DMS114 treated with DMSO at 0.1 percent for 48 hours (cell line): ENCODE measurements around the gene CRY2.
"Not testable (repeated sequence)": the region's sequence is repeated elsewhere in the genome, so short reads cannot be mapped to it uniquely, and the experiment has no call there.

ENCODE experiments used
- DNase-seq: peaks from one replicate; lab custom pipeline; 2025; ENCODE audit not compliant: unreplicated experiment; lab: John Stamatoyannopoulos, UW

The CRY2 gene

DNA sequence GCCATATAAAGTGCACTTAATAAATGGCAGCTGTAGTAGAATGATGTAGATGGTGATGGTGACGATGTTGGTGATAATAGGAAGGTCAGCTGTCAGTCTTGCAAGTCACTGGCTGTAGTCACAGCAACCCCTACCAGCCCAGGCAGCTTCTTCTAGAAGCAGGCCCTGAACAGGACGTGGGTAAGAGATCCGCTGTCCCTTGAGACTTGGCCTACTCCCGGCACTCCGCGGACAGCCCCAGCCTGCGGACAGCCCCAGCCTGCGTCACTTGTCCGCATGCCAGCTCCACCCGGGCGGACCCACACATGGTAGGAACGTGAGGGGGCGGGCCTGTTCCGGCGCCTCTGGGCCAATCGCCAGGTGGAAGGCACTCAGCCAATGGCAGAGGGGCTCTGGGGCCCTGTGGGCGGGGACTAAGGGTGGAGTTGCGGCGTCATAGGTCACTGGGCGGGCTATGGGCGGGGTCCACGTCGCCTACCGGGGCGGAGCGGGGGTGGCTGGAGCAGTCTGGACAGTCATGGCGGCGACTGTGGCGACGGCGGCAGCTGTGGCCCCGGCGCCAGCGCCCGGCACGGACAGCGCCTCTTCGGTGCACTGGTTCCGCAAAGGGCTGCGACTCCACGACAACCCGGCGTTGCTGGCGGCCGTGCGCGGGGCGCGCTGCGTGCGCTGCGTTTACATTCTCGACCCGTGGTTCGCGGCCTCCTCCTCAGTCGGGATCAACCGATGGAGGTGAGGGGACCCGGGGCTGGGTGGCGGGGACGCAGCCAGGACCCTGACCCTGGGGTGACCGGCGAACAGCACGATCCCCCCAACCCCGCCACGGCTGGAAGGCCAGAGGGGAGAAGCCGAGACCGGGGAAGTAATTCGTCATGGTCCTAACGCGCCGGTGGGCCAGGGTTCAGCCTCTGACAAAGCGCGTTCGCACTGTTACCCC lies at the start of gene CRY2:
CRY2 (plus strand) TSS at position 502 of the 937 bp plus-strand sequence; CDS start at position 518, 16 bp downstream.
- peak; percentile 86 for DNase-seq

DNA sequence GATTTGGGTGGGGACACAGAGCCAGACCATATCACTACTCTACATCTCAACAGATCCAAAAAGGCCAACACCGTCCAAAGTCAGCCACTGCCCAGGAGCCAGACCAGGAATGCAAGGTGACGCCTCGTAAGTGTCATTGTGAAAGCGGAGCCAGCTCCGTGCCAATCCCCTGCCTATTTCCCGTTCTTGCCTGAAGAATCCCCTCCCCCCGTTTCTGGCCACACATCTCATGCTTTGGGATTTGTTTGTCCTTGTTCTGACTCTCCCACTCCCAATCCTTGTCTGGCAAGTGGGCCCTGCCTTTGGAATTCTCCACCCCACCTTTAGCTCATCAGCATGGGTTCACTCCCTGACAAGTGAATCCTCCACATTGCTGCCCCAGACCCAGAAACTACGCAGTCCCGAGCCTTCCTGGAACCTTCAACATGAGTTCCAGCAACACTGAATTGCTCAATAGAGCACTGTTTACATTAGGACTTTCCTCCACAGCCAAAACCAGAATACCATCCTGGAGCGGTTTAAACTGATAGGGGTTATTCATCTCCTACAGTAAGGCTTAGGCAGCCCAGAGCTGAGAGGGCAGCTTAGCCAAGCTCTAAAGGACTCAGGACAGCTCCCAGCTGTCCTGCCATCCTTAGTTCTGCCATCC lies 48.4 kb upstream of the CRY2 start:
- DNase-seq: peak; percentile 95

GRCh38 chr11:45799562-45799961 lies 47.7 kb upstream of the CRY2 start:
- no peak for DNase-seq

DNA sequence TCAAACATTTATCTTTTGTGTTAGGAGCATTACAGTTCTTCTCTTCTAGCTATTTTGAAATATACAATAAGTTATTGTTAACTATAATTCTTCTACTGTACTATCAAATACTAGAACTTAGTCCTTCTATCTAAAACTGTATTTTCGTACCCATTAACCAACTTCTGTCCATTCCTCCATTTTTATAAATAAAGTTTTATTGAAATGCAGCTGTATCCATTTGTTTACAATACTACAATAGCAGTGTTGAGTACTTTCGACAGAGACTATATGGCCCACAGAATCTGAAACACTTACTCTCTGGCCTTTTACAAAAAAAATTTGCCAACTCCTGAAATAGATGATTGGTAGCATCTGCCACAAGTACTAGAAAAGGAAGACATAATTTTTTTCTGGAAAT lies 47.0 kb upstream of the CRY2 start:
- no peak for DNase-seq

DNA sequence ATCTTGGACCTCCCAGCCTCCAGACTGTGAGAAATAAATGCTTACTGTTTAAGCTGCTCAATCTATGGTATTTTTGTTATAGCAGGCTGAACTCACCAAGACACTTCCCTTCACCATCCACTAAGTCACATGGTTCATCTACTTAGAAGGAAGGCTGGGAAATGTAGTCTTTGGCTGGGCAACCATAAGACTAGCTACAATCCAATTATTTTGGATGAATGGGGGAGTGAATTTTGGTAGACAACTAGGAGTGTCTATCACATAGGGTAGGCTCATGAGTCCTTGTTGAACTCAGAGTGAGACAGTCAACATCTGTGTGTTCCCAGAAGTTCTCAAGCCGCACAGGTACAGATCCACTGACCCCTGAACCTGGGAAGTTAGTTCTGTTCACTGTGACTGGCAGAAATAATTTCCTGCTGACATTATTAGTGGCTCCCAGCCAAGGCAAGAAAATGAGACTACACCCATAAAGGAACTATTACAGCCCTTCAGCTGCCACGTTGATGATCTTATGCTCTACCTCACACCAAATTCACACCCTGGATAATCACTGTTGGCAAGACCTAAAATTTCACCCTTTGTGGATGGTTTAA lies 45.5 kb upstream of the CRY2 start:
- peak; percentile 9 for DNase-seq

DNA sequence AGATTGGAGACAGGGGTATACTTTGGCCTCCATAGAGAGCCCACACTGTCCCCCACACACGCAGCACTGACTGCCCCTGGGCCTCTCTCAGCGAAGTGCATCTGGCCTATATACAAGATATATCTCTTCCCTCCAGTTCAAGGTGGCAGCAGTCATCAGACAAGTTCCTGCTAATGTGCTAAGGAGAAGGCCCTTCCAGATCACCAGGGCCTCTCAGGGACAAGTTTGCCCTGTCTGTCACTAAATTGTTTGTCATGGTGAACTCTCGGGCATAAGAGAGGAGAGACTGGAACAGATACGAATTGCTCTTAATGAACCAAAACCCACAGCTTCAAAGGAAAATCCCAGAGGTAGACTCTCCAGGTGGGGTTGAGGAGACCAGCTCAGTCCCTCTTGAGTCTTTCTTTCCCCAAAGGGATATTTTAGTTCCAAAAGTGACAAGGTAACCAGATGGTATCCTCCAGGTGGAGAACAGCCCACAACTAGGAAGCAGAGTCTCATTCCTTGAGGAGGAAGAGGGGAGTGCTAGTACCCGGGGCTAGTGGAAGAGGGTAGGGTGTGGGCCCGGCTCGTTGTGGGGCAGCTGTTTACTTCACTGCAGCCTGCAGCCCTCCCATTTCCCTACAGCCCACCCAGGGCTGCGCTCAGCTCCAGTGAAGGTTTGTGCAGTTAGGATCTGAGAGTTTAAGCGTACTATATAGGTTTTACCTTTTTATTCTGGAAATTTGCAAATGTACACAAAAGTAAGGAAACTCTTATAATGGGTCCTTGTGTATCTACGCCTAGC lies 44.6 kb upstream of the CRY2 start:
- DNase-seq: no peak

DNA sequence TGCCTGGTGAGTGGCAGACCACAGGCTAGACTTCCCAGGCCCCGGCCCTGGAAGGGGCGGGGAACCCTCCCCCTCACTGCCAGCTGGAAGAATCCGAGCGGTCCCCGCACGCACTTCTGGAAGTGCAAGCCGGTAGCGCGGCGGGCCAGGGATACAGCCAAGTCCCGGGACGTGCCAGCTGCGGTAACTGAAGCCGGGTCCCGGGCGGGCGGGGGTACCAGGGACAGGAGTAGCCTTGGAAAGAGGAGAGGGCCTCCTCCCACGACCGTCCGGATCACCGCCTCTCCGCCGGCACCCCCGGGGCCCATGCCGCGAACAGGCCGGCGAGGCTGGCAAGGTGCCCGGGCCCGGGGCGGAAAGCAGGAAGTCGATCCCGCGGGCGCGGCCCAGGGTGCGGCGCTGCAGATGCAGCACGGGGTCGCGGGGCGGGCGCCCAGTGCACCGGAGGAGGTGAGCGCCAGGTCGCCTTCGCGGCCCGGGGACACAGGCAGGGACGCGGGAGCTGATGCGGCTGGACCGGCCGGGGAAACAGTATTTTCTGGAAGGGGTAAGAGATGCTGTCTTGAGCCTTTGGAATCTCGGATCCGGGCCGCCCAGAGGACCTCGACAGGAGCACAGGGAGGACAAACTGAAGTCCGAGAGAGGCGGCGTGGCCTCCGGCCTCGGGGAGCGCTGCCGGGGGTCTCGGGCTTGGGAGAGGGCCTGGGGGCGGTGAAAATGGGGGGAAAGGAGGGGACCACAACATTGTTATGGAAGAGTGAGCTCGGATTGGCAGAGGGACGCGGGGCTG lies 43.1 kb upstream of the CRY2 start:
- DNase-seq: no peak

DNA sequence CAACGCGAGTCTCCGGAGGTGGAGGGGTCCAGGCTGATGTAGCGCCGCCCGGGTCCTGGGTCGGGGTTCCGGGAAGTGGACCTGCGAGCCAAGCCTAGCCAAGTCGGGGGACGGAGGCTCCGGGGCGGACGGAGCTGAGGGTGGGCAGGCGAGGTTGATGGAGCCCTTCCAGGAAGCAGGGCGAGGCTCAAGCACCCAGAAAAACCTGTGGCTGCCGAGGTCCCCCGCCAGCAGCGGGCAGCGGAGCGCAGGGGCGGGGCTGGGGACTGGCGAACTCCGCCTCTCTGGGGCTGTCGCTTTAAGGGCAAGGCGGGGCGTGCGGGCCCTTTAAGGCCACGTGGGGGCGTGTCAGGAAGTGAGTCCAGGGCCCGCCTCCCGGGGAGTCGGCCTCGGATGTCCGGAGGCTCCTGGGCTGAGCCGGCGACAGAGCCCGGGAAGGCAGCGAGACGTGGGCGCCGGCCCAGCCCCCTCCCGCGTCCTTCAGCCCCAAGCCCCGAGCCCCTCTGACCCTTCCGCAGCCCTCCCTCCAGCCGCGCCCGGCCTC lies 42.4 kb upstream of the CRY2 start, which contains the start of gene SLC35C1:
SLC35C1 (plus strand) TSS at position 389 of the 544 bp plus-strand sequence. CDS start 653 bp downstream, outside the sequence.
- DNase-seq: peak; percentile 80

- DNase-seq: no peak
These were observed 41.8 kb upstream of the CRY2 start for GRCh38 chr11:45805305-45806071.

- no peak for DNase-seq
These were observed 41.0 kb upstream of the CRY2 start for GRCh38 chr11:45806072-45806933.

- no peak for DNase-seq
These were observed 40.1 kb upstream of the CRY2 start for GRCh38 chr11:45806937-45807791.

DNA sequence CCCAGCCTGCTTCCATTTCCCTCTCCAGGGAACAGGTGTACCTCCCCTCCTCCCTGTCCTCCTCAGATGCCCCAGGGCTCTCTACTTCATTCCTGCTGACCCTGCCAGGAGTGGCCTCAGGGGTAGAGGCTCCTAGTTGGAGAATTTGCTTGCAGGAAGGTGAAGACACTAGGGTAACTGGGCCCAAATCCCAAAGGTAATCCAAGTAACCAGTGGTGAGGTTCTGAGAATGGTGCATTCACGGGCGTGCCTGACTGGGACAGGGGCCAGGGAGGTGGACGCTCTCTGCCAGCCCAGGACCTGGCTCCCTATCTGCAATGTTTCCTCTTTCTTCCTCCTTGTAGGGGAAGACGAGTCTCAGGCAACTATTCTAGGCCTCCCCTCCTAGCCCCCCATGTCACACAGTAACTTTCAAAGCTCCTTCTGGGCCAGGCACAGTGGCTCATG lies 39.5 kb upstream of the CRY2 start:
- DNase-seq: no peak

DNA sequence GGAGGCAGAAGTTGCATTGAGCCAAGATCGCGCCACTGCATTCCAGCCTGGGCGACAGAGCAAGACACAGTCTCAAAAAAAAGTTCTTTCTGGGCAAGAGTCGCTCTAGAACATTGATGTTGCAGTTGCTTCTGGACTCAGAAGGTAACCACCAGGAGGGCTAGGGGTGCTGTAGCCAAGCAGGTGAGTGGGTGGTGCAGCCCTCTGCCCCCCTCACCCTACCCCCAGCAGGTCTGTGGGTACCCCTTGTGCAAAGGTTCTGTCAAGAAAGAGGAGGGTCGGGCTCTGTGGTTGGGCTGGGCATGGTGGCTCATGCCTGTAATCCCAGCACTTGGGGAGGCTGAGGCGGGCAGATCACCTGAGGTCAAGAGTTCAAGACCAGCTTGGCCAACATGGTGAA lies 38.8 kb upstream of the CRY2 start:
- not testable (repeated sequence) for DNase-seq

- no peak for DNase-seq
These were observed 37.5 kb upstream of the CRY2 start for GRCh38 chr11:45809456-45810395.

DNA sequence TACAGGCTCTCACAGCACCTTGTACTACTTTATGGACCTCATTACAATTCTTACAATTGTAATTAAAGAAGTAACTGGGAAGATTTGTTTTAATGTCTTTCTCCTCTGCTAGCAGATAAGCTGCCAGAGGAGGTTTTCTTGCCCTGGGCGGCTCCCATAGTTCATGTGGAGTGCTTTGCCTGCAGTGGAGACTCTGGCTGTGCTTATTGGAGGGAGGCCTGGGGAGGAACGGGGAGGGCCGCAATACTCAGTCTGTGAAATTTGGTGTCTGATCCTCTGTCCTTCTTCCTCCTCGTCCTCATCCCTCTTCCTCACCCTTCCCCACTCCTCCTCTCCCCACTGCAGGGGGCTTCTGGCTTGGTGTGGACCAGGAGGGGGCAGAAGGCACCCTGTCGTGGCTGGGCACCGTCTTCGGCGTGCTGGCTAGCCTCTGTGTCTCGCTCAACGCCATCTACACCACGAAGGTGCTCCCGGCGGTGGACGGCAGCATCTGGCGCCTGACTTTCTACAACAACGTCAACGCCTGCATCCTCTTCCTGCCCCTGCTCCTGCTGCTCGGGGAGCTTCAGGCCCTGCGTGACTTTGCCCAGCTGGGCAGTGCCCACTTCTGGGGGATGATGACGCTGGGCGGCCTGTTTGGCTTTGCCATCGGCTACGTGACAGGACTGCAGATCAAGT lies 36.7 kb upstream of the CRY2 start:
- no peak for DNase-seq

DNA sequence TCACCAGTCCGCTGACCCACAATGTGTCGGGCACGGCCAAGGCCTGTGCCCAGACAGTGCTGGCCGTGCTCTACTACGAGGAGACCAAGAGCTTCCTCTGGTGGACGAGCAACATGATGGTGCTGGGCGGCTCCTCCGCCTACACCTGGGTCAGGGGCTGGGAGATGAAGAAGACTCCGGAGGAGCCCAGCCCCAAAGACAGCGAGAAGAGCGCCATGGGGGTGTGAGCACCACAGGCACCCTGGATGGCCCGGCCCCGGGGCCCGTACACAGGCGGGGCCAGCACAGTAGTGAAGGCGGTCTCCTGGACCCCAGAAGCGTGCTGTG lies 36.2 kb upstream of the CRY2 start:
- DNase-seq: no peak
